ENCODE results near the gene DCTPP1.
A peak's percentile ranks its signal among the peaks of the same experiment; 100 is the strongest.

DCTPP1 gene

DNA sequence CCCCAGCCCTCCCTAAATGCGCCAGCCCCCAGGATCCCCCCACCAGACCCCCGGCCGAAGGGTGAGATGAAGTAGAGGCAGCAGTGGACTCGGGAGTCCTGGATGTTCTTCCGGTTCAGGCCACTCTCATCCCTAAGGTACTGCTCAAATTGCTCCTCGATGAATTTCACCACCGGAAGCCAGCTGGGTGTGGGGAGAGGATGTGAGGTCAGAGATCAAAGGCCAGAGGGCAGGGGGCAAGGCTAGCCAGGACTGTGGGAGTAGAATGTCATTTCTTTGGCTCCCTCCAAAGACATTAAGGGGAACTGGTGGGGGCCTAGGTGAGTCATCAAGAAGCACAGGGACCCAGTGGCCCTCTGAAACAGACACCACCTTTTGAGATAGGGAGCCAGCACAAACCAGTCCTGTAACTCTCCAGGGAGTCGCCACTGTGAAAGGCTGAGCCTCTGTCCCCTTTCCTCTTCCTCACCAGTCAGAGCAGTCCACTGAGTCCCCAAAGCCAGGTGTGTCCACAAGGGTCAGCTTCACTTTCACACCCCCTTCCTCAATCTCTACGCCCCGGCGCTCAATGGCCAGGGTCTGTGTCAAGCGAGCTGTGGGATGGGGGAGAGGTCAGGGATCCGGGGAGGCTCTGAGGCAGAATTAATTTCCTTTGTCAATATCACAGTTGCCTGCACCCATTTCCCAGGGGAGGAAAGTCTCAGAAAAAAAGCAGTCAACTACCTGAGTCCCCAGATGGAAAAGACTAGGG, 48.4 kb downstream of the DCTPP1 start:
- no peak for DNase-seq (ENCODE audit: low spot score)

DNA sequence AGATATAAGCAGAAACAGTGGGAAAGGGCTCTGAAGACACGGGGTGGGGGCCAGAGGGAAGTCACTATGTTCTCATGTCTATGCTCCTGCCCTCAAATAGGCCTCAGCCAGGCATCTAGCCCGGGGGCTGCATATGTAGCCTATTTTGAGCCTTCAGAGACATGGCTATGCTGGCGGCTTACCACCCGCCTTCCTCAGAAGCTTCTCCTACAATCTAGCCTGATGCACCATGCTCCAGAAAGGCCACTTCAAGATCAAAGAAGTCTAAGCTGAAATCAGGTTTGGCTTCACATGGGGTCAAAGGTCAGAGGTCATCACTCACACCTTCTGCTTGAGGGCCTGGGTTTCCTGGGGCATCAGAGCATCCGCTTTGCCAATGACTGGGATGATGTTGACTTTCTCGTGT, 49.0 kb downstream of the DCTPP1 start:
- no peak for DNase-seq (ENCODE audit: low spot score)

DNA sequence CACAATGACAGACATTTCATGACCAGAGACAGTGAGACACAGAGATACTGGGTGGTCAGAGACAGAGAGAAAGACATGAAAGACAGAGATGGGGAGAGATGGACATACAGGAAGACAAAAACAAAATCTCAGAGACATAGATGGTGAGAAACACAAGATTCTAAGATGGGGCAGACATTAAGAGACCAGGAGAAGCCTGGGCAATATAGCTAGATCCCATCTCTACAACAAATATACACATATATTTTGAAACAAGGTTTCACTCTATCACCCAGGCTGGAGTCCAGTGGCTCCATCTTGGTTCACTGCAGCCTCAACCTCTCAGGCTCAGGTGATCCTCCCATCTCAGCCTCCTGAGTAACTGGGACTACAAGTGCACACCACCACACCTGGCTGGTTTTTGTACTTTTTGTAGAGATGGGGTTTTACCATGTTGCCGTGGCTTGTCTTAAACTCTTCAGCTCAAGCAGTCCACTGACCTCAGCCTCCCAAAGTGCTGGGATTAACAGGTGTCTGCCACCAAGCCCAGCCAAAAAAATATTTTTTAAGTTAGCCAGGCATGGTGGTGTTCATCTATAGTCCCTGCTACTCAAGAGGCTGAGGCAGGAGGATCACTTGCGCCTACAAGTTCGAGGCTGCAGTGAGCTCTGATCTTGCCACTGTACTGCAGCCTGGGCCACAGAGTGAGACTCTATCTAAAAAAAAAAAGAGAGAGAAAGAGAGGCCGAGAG, 49.6 kb downstream of the DCTPP1 start:
- no peak for DNase-seq (ENCODE audit: low spot score)

DNA sequence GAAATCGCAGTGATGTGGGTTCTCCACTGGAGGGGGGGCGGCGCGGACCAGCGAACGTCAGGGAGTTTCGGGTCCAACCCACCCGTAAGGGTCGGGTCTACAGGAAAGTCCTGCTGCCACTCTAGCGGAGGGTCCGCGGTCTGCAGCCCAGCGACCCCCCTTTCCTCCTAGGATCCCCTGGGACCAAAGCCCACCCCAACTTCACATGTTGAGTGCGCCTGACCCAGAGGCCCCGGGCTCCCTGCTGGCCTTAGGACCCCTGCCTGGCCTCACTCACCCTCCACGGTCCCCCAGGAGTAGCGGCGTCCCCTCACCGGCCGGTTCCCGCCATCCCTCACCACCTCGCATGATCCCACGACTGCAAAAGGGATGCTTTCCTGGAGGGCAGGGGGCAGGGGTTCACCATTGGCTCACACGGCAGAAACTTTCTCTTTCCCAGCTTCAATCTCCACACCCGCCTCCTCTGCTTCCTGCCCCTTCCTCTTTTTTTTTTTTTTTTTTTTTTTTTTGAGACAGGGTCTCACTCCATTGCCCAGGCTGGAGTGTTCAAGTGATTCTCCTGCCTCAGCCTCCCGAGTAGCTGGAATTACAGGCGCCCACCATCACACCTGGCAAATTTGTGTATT, 50.6 kb downstream of the DCTPP1 start:
- no peak for DNase-seq (ENCODE audit: low spot score)

DNA sequence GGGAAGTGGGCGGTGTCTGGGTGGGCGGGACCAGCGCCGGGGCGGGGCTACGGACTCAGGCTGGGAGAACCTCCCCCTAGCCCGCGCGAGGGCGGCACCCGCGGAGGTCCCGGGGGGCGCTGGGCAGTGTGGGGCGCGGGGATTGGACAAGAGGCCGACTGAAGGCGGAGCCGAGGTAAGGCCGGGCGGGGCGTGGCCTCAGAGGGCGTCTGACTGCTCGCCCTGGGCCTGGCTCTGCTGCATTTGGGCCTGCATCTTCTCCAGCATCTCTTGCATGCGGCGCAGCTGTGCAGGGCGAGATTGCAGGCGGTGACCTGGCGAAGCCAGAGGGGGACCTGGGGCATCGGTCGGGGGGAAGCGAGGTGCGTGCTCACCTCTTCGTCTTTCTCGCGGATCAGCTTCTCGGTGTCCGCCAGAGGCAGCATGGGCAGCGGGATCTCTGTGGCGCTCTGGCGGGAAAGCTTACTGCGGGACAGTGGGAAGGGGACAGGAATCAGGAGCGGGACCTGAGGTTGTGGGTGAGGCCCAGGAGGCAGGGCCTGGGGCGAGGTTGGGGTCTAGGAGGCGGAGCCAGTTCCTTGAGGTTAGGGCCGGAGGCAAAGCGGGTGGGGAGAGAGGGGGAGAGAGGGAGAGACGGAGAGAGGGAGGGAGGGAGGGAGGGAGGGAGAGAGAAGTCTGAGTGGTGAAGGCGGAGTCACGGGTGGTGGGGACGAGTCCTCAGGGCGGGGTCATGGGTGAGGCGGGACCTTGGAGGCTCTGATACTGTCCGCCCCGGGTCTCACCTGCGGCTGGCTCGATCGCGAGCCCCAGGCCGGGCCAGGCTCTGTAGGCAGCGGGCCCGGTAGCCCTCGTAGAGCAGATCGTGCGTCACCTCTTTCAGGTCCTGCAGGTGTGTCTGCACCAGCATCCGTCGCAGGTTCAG, 51.3 kb downstream of the DCTPP1 start:
- peak; percentile 98 for DNase-seq (ENCODE audit: low spot score)

DNA sequence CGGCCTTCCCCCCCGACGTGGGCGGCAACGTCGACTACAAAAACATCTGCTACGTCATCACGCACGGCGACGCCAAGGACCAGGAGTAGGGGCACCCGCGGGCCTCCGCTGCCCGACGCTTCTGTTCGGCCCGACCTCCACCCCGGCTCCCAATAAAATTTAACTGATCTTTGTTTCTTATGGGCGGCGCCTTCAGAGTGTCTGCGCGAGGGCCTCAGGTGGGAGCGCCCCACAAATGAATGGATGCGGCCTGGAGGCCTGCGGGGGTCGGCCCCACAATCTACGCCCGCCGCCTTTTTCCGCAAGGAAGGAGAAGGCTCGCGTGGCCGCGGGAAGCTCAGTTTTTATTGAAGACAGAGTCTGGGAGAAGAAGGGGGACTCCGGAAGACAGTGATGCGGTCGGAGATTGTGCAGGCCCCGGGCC, 52.0 kb downstream of the DCTPP1 start:
- DNase-seq (ENCODE audit: low spot score), result peak; percentile 82

DNA sequence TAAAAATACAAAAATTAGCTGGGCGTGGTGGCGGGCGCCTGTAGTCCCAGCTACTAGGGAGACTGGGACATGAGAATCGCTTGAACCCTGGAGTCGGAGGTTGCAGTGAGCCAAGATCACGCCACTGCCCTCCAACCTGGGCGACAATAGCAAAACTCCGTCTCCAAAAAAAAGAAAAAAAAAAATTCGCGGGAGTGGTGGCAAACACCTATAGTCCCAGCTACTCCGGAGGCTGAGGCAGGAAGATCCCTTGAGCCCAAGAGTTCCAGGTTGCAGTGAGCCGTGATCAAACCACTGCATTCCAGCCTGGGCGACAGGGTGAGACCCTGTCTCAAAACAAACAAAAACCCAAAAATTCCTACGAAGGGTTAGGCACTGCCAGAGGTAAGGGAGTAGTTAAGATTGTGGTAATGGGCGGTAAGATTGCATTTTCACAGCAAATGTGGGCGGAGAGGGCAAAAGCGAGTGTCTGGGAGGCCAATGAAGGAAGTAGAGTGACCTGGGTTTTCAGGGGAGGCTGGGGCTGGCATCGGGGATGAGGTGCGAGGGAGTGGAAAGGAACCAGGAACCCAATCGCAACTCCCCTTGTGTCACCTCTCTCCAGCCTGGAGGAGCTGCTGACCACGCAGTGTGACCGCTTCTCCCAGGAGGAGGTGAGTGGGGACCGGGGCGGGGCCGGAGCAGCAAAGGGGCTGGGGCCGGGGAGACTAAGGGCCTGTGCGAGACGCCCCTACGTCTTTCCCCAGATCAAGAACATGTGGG, 52.6 kb downstream of the DCTPP1 start:
- DNase-seq (ENCODE audit: low spot score), result no peak

DNA sequence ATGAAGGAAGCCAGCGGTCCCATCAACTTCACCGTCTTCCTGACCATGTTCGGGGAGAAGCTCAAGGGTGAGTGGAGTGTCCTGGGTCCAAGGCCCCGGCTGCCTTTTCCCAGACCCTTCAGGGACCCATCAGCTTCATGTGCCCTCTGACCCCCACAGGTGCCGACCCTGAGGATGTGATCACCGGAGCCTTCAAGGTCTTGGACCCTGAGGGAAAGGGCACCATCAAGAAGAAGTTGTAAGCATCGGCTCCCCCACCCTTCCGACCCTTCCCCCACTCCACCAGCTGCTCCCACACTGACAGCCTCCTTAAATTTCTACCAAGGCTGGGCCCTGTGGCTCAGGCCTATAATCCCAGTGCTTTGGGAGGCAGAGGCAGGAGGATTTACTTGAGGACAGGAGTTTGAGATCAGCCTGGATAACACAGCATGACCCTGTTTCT, 53.3 kb downstream of the DCTPP1 start:
- no peak for DNase-seq (ENCODE audit: low spot score)

DNA sequence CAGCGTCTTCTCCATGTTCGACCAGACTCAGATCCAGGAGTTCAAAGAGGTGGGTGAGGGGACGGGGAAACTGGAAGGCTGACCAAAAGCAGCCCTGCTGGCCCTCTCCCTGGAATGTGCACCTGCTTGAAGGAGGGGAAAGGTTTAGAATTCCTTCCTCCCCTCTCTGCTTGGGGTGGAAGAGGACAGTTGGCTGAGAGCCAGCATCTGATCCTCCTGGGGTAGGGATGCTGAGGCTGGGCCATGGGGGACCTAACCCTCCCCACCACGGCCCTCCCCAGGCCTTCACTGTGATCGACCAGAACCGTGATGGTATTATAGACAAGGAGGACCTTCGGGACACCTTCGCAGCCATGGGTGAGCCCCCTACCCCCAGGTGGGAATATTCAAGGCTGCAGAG, 54.0 kb downstream of the DCTPP1 start:
- no peak for DNase-seq (ENCODE audit: low spot score)

DNA sequence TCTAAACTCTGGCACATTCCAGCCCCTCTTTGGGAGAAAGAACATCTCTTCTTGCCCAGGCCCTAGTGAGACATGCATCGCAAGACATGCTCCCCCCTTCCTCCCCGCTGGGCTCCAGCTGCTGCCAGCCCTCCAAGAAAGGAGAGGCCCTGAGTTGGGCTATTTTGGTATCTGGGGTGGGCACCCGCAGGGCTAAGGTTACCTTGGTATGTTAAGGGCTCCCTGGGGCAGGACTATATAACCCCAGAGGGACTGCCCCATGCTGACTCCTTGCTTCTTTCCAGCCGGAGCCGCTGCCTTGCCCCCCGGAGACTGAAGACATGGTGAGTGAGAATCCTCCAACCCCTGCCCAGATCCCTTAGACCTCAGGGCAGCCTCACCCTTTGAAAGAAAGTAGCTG, 55.3 kb downstream of the DCTPP1 start, which contains the start of gene MYL11:
MYL11 (plus strand) TSS at position 265 of the 400 bp plus-strand sequence; CDS start at position 321, 56 bp downstream.
- DNase-seq (ENCODE audit: low spot score), result no peak

Measured in D341Med (cell line).